Measurements from ENCODE around the gene FAIM2. TPM values are rescaled to one million over a fixed set of nuclear protein-coding genes. Genes with fewer than 3 reads are reported as not detected.

The FAIM2 gene
- total and polyA plus RNA-seq, 2 donors (not counting 1 experiment from before 2014, with no cell fraction given), result 0.50 to 1.00 TPM

DNA sequence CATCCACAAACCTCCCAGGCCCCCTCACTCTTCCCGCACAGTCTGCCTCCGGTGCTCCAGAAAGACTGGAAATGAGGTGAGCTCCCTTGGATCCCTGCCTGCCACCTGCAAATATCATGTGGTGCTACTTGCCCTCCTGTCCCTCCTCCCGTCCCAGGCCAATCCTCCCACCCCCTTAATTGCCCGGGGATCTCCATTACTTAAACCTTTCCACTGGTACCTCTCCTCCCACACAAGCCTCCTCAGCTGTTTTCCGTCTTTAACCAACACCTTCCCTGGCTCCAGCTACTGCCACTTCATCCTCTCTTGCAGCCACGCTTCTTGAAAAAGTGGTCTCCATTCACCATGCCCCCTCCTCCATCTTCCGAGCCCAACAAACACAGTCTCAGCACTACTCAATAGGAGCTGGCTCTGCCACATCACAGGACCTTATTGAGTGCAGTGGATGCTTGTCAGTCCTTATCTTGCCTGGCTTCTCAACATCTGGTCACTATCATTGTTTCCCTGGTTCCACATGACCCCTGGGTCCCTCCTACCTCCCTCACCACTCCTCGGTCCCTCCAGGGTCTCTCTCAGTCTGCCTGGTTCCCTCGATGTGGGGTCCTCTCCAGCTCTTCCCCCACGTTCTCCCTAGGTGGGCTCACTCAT lies 11.5 kb downstream of the FAIM2 start:
- H3K4me1 ChIP-seq (ENCODE audit: control insufficient read depth, extremely low read depth, insufficient read depth, low read length), result no peaks in the 10 kb centered on the region
- no peak overlapping the region for H3K9ac ChIP-seq (ENCODE audit: insufficient read depth, low read length)
- TF ChIP-seq EZH2 (IDR thresholded peaks at IDR 0.05; ENCODE audit: low read length, missing control alignments), result no peak
- TF ChIP-seq, protein P1, sequence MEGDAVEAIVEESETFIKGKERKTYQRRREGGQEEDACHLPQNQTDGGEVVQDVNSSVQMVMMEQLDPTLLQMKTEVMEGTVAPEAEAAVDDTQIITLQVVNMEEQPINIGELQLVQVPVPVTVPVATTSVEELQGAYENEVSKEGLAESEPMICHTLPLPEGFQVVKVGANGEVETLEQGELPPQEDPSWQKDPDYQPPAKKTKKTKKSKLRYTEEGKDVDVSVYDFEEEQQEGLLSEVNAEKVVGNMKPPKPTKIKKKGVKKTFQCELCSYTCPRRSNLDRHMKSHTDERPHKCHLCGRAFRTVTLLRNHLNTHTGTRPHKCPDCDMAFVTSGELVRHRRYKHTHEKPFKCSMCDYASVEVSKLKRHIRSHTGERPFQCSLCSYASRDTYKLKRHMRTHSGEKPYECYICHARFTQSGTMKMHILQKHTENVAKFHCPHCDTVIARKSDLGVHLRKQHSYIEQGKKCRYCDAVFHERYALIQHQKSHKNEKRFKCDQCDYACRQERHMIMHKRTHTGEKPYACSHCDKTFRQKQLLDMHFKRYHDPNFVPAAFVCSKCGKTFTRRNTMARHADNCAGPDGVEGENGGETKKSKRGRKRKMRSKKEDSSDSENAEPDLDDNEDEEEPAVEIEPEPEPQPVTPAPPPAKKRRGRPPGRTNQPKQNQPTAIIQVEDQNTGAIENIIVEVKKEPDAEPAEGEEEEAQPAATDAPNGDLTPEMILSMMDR (conservative IDR thresholded peaks at IDR 0.05 in 1 of 2, IDR thresholded peaks at IDR 0.05 in 1 of 2; ENCODE audit: low read depth in 1 of 2, low read length in 2 of 2), result no peak
- no peak for DNase-seq (ENCODE audit: low read depth in 2 of 2)
- no peaks in the 10 kb centered on the region for H3K9me3 ChIP-seq (ENCODE audit: control insufficient read depth, insufficient read depth, low read depth, low read length)
- no peaks in the 10 kb centered on the region for H4K20me1 ChIP-seq (ENCODE audit: control insufficient read depth, extremely low read depth, insufficient read depth, low read length)
- no peak overlapping the region for H3K27ac ChIP-seq (ENCODE audit: insufficient read depth, low read length)
- H2AFZ ChIP-seq (ENCODE audit: low read length), result no peak overlapping the region
- peaks cover 20% of the 10 kb centered on the region for H3K27me3 ChIP-seq (ENCODE audit: control insufficient read depth, insufficient read depth, low read length)
- H3K36me3 ChIP-seq (ENCODE audit: control insufficient read depth, insufficient read depth, low read length), result no peaks in the 10 kb centered on the region
- no peak overlapping the region for H3K4me2 ChIP-seq (ENCODE audit: extremely low read depth, insufficient read depth, low read length)
- no peak overlapping the region for H3K4me3 ChIP-seq (replicated peaks in 1 of 4; ENCODE audit: control extremely low read depth in 1 of 4, insufficient read depth in 1 of 4, low read depth in 3 of 4, low read length in 4 of 4)
- H3K79me2 ChIP-seq (ENCODE audit: control insufficient read depth, insufficient read depth, low read length), result no peaks in the 10 kb centered on the region

GRCh38 chr12:49891476-49891875 lies 12.2 kb downstream of the FAIM2 start:
- no peaks in the 10 kb centered on the region for H3K4me1 ChIP-seq (ENCODE audit: control insufficient read depth, extremely low read depth, insufficient read depth, low read length)
- H3K79me2 ChIP-seq (ENCODE audit: control insufficient read depth, insufficient read depth, low read length), result no peaks in the 10 kb centered on the region
- no peak overlapping the region for H3K27ac ChIP-seq (ENCODE audit: insufficient read depth, low read length)
- no peaks in the 10 kb centered on the region for H4K20me1 ChIP-seq (ENCODE audit: control insufficient read depth, extremely low read depth, insufficient read depth, low read length)
- TF ChIP-seq, protein P1 (conservative IDR thresholded peaks at IDR 0.05 in 1 of 2, IDR thresholded peaks at IDR 0.05 in 1 of 2; ENCODE audit: low read depth in 1 of 2, low read length in 2 of 2), result no peak
- TF ChIP-seq EZH2 (IDR thresholded peaks at IDR 0.05; ENCODE audit: low read length, missing control alignments), result no peak
- peaks cover 20% of the 10 kb centered on the region for H3K27me3 ChIP-seq (ENCODE audit: control insufficient read depth, insufficient read depth, low read length)
- H3K9me3 ChIP-seq (ENCODE audit: control insufficient read depth, insufficient read depth, low read depth, low read length), result no peaks in the 10 kb centered on the region
- H3K4me2 ChIP-seq (ENCODE audit: extremely low read depth, insufficient read depth, low read length), result no peak overlapping the region
- no peak overlapping the region for H3K4me3 ChIP-seq (replicated peaks in 1 of 4; ENCODE audit: control extremely low read depth in 1 of 4, insufficient read depth in 1 of 4, low read depth in 3 of 4, low read length in 4 of 4)
- no peak overlapping the region for H2AFZ ChIP-seq (ENCODE audit: low read length)
- no peak overlapping the region for H3K9ac ChIP-seq (ENCODE audit: insufficient read depth, low read length)
- H3K36me3 ChIP-seq (ENCODE audit: control insufficient read depth, insufficient read depth, low read length), result no peaks in the 10 kb centered on the region
- no peak for DNase-seq (ENCODE audit: low read depth in 2 of 2)

DNA sequence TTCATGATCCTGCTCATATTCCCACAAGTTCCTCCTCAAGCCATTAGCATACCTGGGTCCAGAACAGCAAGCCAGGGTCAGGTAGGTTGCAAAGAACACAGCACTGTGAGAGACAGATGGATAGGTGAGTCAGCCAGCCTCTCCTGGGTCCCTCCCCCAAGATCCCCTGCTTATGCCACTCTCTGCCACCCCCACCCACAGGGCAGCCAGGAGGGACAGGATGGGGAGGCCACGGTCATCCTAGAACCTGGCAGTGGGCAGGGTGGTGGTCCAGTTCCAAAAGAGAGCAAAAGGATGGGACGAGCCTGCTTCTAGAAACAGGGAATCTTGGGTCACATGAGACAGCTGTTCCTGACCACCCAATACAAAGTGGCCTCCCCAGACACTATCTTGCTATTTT lies 12.7 kb downstream of the FAIM2 start:
- no peak overlapping the region for H3K9ac ChIP-seq (ENCODE audit: insufficient read depth, low read length)
- H3K4me1 ChIP-seq (ENCODE audit: control insufficient read depth, extremely low read depth, insufficient read depth, low read length), result no peaks in the 10 kb centered on the region
- TF ChIP-seq EZH2 (IDR thresholded peaks at IDR 0.05; ENCODE audit: low read length, missing control alignments), result no peak
- TF ChIP-seq, protein P1 (conservative IDR thresholded peaks at IDR 0.05 in 1 of 2, IDR thresholded peaks at IDR 0.05 in 1 of 2; ENCODE audit: low read depth in 1 of 2, low read length in 2 of 2), result no peak
- no peak overlapping the region for H2AFZ ChIP-seq (ENCODE audit: low read length)
- H3K36me3 ChIP-seq (ENCODE audit: control insufficient read depth, insufficient read depth, low read length), result no peaks in the 10 kb centered on the region
- no peaks in the 10 kb centered on the region for H3K9me3 ChIP-seq (ENCODE audit: control insufficient read depth, insufficient read depth, low read depth, low read length)
- H3K4me2 ChIP-seq (ENCODE audit: extremely low read depth, insufficient read depth, low read length), result no peak overlapping the region
- H3K4me3 ChIP-seq (replicated peaks in 1 of 4; ENCODE audit: control extremely low read depth in 1 of 4, insufficient read depth in 1 of 4, low read depth in 3 of 4, low read length in 4 of 4), result no peak overlapping the region
- no peak for DNase-seq (ENCODE audit: low read depth in 2 of 2)
- H3K27ac ChIP-seq (ENCODE audit: insufficient read depth, low read length), result no peak overlapping the region
- no peaks in the 10 kb centered on the region for H3K79me2 ChIP-seq (ENCODE audit: control insufficient read depth, insufficient read depth, low read length)
- H4K20me1 ChIP-seq (ENCODE audit: control insufficient read depth, extremely low read depth, insufficient read depth, low read length), result no peaks in the 10 kb centered on the region
- H3K27me3 ChIP-seq (ENCODE audit: control insufficient read depth, insufficient read depth, low read length), result peaks cover 16% of the 10 kb centered on the region

Data from fibroblast of lung (primary cell).